Right atrium auricular region (tissue), 2 donors: ENCODE measurements around the gene SVIL. TPM values are rescaled to one million over a fixed set of nuclear protein-coding genes. Genes with fewer than 3 reads are reported as not detected.
"Not testable (repeated sequence)": the region's sequence is repeated elsewhere in the genome, so short reads cannot be mapped to it uniquely, and the experiment has no call there.

Experiments used
- DNase-seq: peaks from one replicate; pipeline ENCODE4 v3.0.0-alpha.2; 2019; ENCODE audit warnings: low spot score
- H3K27ac ChIP-seq, 2 donors: fragments of 200-600 bp; sonication (generic); 1 replicate in 1 of 2; 2 replicates in 1 of 2; pipeline ENCODE4 v1.5.1; 2016 to 2019
- H3K27me3 ChIP-seq, 2 donors: fragments of 200-600 bp; sonication (generic); one replicate each; pipeline versions ENCODE4 v1.5.1 to v1.6.0; 2017 to 2019
- H3K36me3 ChIP-seq: fragments of 200-600 bp; sonication (generic); one replicate; pipeline ENCODE4 v1.5.1; 2016
- H3K4me1 ChIP-seq, 2 donors: fragments of 200-600 bp; sonication (generic); one replicate each; pipeline versions ENCODE4 v1.5.1 to v1.6.0; 2017 to 2019
- H3K4me3 ChIP-seq, 2 donors: fragments of 200-600 bp; sonication (generic); 1 replicate in 1 of 2; 2 replicates in 1 of 2; pipeline ENCODE4 v1.5.1; 2017 to 2019; ENCODE audit warnings: mild to moderate bottlenecking in 1 of 2, moderate library complexity in 1 of 2
- H3K9me3 ChIP-seq, 2 donors: fragments of 200-600 bp; sonication (generic); one replicate each; pipeline ENCODE4 v1.5.1; 2019
- total RNA-seq, 2 donors: library from RNA; depleted of rRNA; stranded (reverse); fragments of >200 nt; gene quantifications; one replicate each; pipeline ENCODE4 v1.1.0, GENCODE V29; 2016
- TF ChIP-seq, protein P1 (sequence below), 2 donors: fragments of 200-600 bp; sonication (generic); IDR thresholded peaks; one replicate each; pipeline ENCODE4 v1.5.1; 2019; ENCODE audit warnings: antibody characterized with exemption in 2 of 2

The SVIL gene
- total RNA-seq, 2 donors from 2014 or later: 260 to 340 TPM

GRCh38 chr10:29595146-29595545 lies 39.6 kb downstream of the SVIL start:
- TF ChIP-seq, protein P1, sequence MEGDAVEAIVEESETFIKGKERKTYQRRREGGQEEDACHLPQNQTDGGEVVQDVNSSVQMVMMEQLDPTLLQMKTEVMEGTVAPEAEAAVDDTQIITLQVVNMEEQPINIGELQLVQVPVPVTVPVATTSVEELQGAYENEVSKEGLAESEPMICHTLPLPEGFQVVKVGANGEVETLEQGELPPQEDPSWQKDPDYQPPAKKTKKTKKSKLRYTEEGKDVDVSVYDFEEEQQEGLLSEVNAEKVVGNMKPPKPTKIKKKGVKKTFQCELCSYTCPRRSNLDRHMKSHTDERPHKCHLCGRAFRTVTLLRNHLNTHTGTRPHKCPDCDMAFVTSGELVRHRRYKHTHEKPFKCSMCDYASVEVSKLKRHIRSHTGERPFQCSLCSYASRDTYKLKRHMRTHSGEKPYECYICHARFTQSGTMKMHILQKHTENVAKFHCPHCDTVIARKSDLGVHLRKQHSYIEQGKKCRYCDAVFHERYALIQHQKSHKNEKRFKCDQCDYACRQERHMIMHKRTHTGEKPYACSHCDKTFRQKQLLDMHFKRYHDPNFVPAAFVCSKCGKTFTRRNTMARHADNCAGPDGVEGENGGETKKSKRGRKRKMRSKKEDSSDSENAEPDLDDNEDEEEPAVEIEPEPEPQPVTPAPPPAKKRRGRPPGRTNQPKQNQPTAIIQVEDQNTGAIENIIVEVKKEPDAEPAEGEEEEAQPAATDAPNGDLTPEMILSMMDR (IDR thresholded peaks at IDR 0.05): no peak
- Histone ChIP-seq H3K4me1 (peaks cover 0 to 62% of the 10 kb centered on the region in 2 donors), H3K27me3 (no peaks in the 10 kb centered on the region), H3K4me3 (no peak overlapping the region), H3K27ac (peak overlapping the region; percentile 81 to 92), H3K9me3 (no peaks in the 10 kb centered on the region), H3K36me3 (peaks cover 11% of the 10 kb centered on the region)
- DNase-seq: no peak

DNA sequence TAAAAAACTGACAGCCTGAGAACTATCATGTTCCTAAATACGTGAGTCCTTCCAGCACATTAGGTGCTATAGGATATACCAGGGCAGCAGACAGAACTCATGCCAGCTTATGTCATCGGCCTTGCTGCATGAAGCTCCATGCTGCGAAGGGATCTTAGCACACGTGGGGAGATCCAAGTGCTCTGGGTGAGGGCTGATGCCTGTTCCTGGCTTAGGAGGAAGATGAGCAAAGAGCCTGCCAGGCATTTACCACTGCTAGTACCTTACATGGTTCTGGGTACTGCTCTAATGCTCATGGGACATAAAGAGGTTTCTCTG lies 43.2 kb downstream of the SVIL start:
- TF ChIP-seq, protein P1 (IDR thresholded peaks at IDR 0.05): no peak
- Histone ChIP-seq H3K27ac (peak overlapping the region; percentile 86 to 93), H3K4me3 (no peak overlapping the region), H3K4me1 (peaks cover 0 to 60% of the 10 kb centered on the region in 2 donors), H3K9me3 (no peaks in the 10 kb centered on the region), H3K27me3 (no peaks in the 10 kb centered on the region), H3K36me3 (peaks cover 11% of the 10 kb centered on the region)
- no peak for DNase-seq

DNA sequence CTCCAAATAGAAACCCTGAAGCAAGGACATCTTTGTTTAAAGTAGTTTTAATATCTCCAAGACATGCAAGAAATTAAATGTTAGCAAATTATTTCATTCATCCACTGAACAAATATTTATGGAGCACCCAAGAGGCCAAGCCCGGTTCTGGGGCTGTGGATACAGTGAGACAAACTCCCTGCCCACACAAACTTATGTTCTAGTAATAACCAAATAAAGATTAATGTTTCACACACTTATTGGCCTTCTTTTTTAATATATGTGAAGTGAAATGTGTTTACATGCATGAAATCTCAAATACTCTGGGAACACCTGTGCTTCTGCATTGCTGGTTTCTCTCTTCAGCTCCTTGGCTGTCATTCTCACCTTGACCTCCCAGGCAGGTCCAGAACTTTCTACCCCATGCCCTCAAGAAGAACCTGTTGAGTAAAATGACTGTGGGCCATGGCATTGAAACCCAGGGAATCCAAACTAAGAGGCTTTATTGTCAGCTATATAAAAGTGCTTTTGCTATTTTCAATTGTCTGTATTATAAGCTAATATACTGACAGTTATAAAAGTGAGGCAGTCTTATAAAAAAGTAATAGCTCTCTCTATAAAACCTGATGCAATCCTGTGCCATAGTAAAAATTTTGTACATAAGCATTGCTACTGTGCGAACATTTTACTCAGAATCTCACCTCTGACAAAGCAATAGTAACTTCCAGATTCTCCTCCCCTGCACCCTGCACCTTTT lies 43.7 kb downstream of the SVIL start:
- peaks cover 10% of the 10 kb centered on the region for H3K36me3 ChIP-seq
- H3K4me1 ChIP-seq: peaks cover 0 to 65% of the 10 kb centered on the region in 2 donors
- no peak overlapping the region for H3K4me3 ChIP-seq
- TF ChIP-seq, protein P1 (IDR thresholded peaks at IDR 0.05): no peak
- H3K9me3 ChIP-seq: no peaks in the 10 kb centered on the region
- no peaks in the 10 kb centered on the region for H3K27me3 ChIP-seq
- DNase-seq: no peak
- peak overlapping the region; percentile 86 to 93 for H3K27ac ChIP-seq

- H3K27ac ChIP-seq: peak overlapping the region; percentile 86 to 93
- H3K4me3 ChIP-seq: no peak overlapping the region
- H3K4me1 ChIP-seq: peaks cover 0 to 87% of the 10 kb centered on the region in 2 donors
- no peaks in the 10 kb centered on the region for H3K9me3 ChIP-seq
- TF ChIP-seq, protein P1 (IDR thresholded peaks at IDR 0.05): no peak
- DNase-seq: no peak
- no peaks in the 10 kb centered on the region for H3K36me3 ChIP-seq
- no peaks in the 10 kb centered on the region for H3K27me3 ChIP-seq
Measured at GRCh38 chr10:29588629-29589421, 45.9 kb downstream of the SVIL start.

- not testable (repeated sequence) for H3K36me3 ChIP-seq, H3K27me3 ChIP-seq, DNase-seq, H3K9me3 ChIP-seq, H3K4me3 ChIP-seq
- Histone ChIP-seq H3K27ac (peak overlapping the region; percentile 86 to 93), H3K4me1 (peaks cover 0 to 87% of the 10 kb centered on the region in 2 donors)
Measured at GRCh38 chr10:29587750-29588628, 46.8 kb downstream of the SVIL start.

DNA sequence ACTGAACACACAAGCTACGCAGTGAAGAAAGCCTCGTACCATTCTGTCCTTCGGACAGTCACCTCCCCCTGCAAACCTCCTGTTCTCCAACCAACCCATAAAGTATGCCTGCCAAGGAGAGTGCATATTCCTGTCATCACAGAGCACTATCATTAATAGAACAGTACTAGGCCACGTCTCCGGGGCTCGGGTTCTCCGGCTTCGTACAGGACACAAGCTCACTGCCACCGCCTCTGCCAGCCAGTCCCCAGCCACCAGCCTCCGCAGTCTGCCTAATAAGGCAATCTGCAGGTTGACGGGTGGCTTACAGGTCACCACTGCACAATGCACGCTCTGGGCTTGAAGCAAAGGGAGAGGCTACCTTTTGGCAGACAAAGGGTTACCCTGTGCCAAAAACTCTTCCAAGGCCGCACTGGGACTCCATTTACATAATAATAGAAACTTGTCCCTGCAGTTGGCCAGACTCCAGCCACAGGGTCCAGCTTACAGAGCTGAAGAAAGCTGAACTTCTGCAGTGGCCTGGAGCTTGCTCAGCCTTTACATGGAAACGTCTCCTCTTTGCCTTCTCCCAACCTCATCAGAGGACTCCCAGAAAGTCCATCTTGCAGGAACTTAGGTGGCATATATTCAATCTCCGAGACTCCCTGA lies 47.5 kb downstream of the SVIL start:
- H3K36me3 ChIP-seq, H3K27me3 ChIP-seq, H3K4me3 ChIP-seq, H3K9me3 ChIP-seq: not testable (repeated sequence)
- DNase-seq: peak; percentile 75
- Histone ChIP-seq H3K4me1 (peaks cover 0 to 83% of the 10 kb centered on the region in 2 donors), H3K27ac (peak overlapping the region; percentile 85 to 93)
